Neural cell (in vitro differentiated cells): ENCODE data around the gene AGRN.

Experiments
- CTCF ChIP-seq: fragments of 450-650 bp; IDR thresholded peaks from 2 replicates; pipeline ENCODE4 v1.5.1; 2014; ENCODE audit warnings: antibody characterized with exemption, mild to moderate bottlenecking, moderate library complexity; ENCODE audit not compliant: poor library complexity, severe bottlenecking
- EP300 ChIP-seq: fragments of 450-650 bp; conservative IDR thresholded peaks from 2 replicates; pipeline ENCODE4 v1.6.1; 2014; ENCODE audit warnings: antibody characterized with exemption, mild to moderate bottlenecking, moderate library complexity; ENCODE audit not compliant: poor library complexity, severe bottlenecking
- MXI1 ChIP-seq: fragments of 450-650 bp; conservative IDR thresholded peaks from 2 replicates; pipeline ENCODE4 v1.6.1; 2014; ENCODE audit warnings: antibody characterized with exemption, mild to moderate bottlenecking; ENCODE audit not compliant: poor library complexity, severe bottlenecking
- POLR2AphosphoS5 ChIP-seq: IDR thresholded peaks from 2 replicates; pipeline ENCODE4 v1.6.1; 2012
- RAD21 ChIP-seq: fragments of 450-650 bp; conservative IDR thresholded peaks from 2 replicates; pipeline ENCODE4 v1.6.1; 2014; ENCODE audit warnings: antibody characterized with exemption, mild to moderate bottlenecking, moderate library complexity
- REST ChIP-seq: IDR thresholded peaks from 2 replicates; pipeline ENCODE4 v1.6.1; 2012; ENCODE audit warnings: borderline replicate concordance

- TF ChIP-seq CTCF, result no peak
- TF ChIP-seq REST, result no peak
- TF ChIP-seq EP300, result no peak
- TF ChIP-seq RAD21, result no peak
- no peak for TF ChIP-seq POLR2AphosphoS5
- TF ChIP-seq MXI1, result no peak
These were observed 19.4 kb downstream of the AGRN start for GRCh38 chr1:1039145-1039910.
